ENCODE data around the gene ZNF787.

DNA sequence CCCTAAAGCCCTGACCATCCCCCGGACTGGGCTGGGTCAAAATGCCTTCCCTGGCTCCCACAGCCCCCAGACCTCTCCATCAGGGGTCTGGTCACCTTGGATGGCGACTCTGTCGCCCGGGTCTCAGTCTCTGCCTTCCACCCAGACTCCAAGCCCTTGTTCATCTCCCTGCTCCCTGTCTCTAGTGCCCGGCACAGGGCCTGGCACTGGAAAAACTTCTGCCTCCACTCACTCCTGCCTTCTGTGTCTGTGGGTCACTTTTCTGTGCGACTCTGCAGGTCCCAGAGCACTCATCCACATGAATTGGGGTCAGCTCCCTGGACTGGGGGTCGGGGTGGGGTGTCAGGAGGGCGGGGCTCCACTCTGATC is 1.1 kb downstream of the ZNF787 start:
- TF ChIP-seq POLR2AphosphoS5 (IDR thresholded peaks at IDR 0.05; ENCODE audit: low read depth) = no peak
- TF ChIP-seq, protein P1, sequence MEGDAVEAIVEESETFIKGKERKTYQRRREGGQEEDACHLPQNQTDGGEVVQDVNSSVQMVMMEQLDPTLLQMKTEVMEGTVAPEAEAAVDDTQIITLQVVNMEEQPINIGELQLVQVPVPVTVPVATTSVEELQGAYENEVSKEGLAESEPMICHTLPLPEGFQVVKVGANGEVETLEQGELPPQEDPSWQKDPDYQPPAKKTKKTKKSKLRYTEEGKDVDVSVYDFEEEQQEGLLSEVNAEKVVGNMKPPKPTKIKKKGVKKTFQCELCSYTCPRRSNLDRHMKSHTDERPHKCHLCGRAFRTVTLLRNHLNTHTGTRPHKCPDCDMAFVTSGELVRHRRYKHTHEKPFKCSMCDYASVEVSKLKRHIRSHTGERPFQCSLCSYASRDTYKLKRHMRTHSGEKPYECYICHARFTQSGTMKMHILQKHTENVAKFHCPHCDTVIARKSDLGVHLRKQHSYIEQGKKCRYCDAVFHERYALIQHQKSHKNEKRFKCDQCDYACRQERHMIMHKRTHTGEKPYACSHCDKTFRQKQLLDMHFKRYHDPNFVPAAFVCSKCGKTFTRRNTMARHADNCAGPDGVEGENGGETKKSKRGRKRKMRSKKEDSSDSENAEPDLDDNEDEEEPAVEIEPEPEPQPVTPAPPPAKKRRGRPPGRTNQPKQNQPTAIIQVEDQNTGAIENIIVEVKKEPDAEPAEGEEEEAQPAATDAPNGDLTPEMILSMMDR (IDR thresholded peaks at IDR 0.05; ENCODE audit: insufficient read depth, low read length) = no peak
- no peak for TF ChIP-seq SPI1 (IDR thresholded peaks at IDR 0.05; ENCODE audit: borderline replicate concordance, low read depth)
- TF ChIP-seq GABPA (IDR thresholded peaks at IDR 0.05; ENCODE audit: low read depth) = no peak
